Natural killer cell treated with Interleukin-12 subunit alpha and Interleukin-12 subunit beta and Interleukin-15 and Interleukin-18, amount 100 ng/mL, for 72 hours (primary cell): Measurements from ENCODE around the gene SLC26A1. TPM values are rescaled to one million over a fixed set of nuclear protein-coding genes. Genes with fewer than 3 reads are reported as not detected.

Experiments used
- total RNA-seq, 2 donors: library from RNA; stranded (reverse); gene quantifications; one replicate each; pipeline ENCODE4 v1.2.3, GENCODE V29; 2022

Gene SLC26A1
- total RNA-seq, 2 donors from 2014 or later, result 0.88 TPM; not detected in 1

Other genes starting within 250 kb of the SLC26A1 start
- gene CPLX1, start 167.3 kb downstream of the SLC26A1 start, total RNA-seq, result not detected
- 100 to 1,000 TPM; 168 to 234 TPM for gene GAK, start 61.1 kb downstream of the SLC26A1 start, total RNA-seq
- gene TMEM175, start 60.9 kb downstream of the SLC26A1 start, total RNA-seq, result 10 to 100 TPM; 26.5 to 29.2 TPM
- 10 to 100 TPM; 15.4 to 19.6 TPM for gene DGKQ, start 19.8 kb downstream of the SLC26A1 start, total RNA-seq
- 10 to 100 TPM; 15.7 to 17.5 TPM for gene IDUA, start 6.4 kb downstream of the SLC26A1 start, total RNA-seq
- 10 to 100 TPM; 15.2 to 16.6 TPM for gene FGFRL1, start 18.2 kb upstream of the SLC26A1 start, total RNA-seq
- 1 to 10 TPM in 1 of 2 donors, under 1 TPM in 1; 0.89 to 1.5 TPM for gene RNF212, start 120.2 kb upstream of the SLC26A1 start, total RNA-seq
- 10 to 100 TPM in 1 of 2 donors, 1 to 10 TPM in 1; 1.5 to 13.6 TPM for gene SPON2, start 179.2 kb upstream of the SLC26A1 start, total RNA-seq